Gastroesophageal sphincter (tissue), 3 donors: ENCODE data around the gene RPRML.

Experiments
- CTCF ChIP-seq, 4 experiments: fragments of 200-600 bp in 2 of 4; fragments of 450-650 bp in 2 of 4; sonication (generic) in 1 of 4; IDR thresholded peaks; one replicate each; pipeline ENCODE4 v1.5.1; 2017 to 2019; ENCODE audit warnings: antibody characterized with exemption in 4 of 4, mild to moderate bottlenecking in 2 of 4, moderate library complexity in 2 of 4
- POLR2A ChIP-seq, 2 donors: fragments of 450-650 bp; IDR thresholded peaks; one replicate each; pipeline ENCODE4 v1.6.1; 2017; ENCODE audit warnings: antibody characterized with exemption in 2 of 2, mild to moderate bottlenecking in 2 of 2, moderate library complexity in 1 of 2
- POLR2AphosphoS5 ChIP-seq: sonication (generic); formaldehyde crosslinking; IDR thresholded peaks from one replicate; pipeline ENCODE4 v1.6.1; 2017; ENCODE audit warnings: antibody characterized with exemption

GRCh38 chr17:46974086-46974485 lies 5.0 kb downstream of the RPRML start:
- TF ChIP-seq CTCF (IDR thresholded peaks at IDR 0.05), result no peak
- TF ChIP-seq POLR2AphosphoS5, result no peak
- TF ChIP-seq POLR2A (IDR thresholded peaks at IDR 0.05), result no peak
